ENCODE data around the gene CLDN9. TPM values are rescaled to one million over a fixed set of nuclear protein-coding genes. Genes with fewer than 3 reads are reported as not detected.

CLDN9 gene
- total RNA-seq, 1 donor from 2014 or later, result 2.2 TPM

DNA sequence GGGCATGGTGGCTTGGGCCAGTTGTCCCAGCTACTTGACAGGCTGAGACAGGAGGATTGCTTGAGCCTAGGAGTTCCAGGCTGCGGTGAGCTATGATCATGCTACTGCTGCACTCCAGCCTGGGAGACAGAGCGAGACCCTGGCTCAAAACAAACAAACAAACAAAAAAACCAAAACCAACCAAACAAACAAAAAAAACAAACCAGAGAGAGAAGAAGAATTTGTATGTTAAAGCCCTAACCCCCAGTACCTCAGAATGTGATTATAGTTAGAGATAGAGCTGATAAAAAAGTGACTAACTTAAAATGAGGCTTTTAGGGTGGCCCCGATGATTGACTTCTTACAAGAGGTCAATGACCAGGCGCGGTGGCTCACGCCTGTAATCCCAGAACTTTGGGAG is 32.0 kb downstream of the CLDN9 start:
- Mint-ChIP-seq H3K9me3 (ENCODE audit: low read depth) (no peaks in the 10 kb centered on the region), H3K36me3 (ENCODE audit: insufficient read depth) (no peaks in the 10 kb centered on the region), H3K27ac (no peak overlapping the region), H3K4me3 (ENCODE audit: low read depth) (no peak overlapping the region), H3K27me3 (peaks cover 67% of the 10 kb centered on the region), H3K4me1 (ENCODE audit: low read depth) (peaks cover 2% of the 10 kb centered on the region)
- no peak for DNase-seq (ENCODE audit: low spot score, unreplicated experiment)
- TF ChIP-seq, protein P1, sequence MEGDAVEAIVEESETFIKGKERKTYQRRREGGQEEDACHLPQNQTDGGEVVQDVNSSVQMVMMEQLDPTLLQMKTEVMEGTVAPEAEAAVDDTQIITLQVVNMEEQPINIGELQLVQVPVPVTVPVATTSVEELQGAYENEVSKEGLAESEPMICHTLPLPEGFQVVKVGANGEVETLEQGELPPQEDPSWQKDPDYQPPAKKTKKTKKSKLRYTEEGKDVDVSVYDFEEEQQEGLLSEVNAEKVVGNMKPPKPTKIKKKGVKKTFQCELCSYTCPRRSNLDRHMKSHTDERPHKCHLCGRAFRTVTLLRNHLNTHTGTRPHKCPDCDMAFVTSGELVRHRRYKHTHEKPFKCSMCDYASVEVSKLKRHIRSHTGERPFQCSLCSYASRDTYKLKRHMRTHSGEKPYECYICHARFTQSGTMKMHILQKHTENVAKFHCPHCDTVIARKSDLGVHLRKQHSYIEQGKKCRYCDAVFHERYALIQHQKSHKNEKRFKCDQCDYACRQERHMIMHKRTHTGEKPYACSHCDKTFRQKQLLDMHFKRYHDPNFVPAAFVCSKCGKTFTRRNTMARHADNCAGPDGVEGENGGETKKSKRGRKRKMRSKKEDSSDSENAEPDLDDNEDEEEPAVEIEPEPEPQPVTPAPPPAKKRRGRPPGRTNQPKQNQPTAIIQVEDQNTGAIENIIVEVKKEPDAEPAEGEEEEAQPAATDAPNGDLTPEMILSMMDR (IDR thresholded peaks at IDR 0.05; ENCODE audit: unreplicated experiment), result no peak

GRCh38 chr16:3045758-3046640 is 33.3 kb downstream of the CLDN9 start, which contains the start of gene MMP25:
Gene MMP25, plus strand, starts transcription at chr16:3046561. Its CDS starts 357 bp downstream, at chr16:3046918.
- no peak for DNase-seq (ENCODE audit: low spot score, unreplicated experiment)
- TF ChIP-seq, protein P1 (IDR thresholded peaks at IDR 0.05; ENCODE audit: unreplicated experiment), result no peak
- H3K4me1 Mint-ChIP-seq (ENCODE audit: low read depth), result peaks cover 5% of the 10 kb centered on the region
- H3K4me3 Mint-ChIP-seq (ENCODE audit: low read depth), result peak within 1 kb of the TSS; percentile 62
- H3K36me3 Mint-ChIP-seq (ENCODE audit: insufficient read depth), result no peaks in the 10 kb centered on the region
- H3K27me3 Mint-ChIP-seq, result peaks cover 70% of the 10 kb centered on the region
- no peak within 1 kb of the TSS for H3K27ac Mint-ChIP-seq
- H3K9me3 Mint-ChIP-seq (ENCODE audit: low read depth), result no peaks in the 10 kb centered on the region

- H3K4me3 Mint-ChIP-seq (ENCODE audit: low read depth), result no peak overlapping the region
- H3K9me3 Mint-ChIP-seq (ENCODE audit: low read depth), result no peaks in the 10 kb centered on the region
- no peak overlapping the region for H3K27ac Mint-ChIP-seq
- H3K27me3 Mint-ChIP-seq, result peaks cover 68% of the 10 kb centered on the region
- H3K36me3 Mint-ChIP-seq (ENCODE audit: insufficient read depth), result no peaks in the 10 kb centered on the region
- H3K4me1 Mint-ChIP-seq (ENCODE audit: low read depth), result peaks cover 9% of the 10 kb centered on the region
- TF ChIP-seq, protein P1 (IDR thresholded peaks at IDR 0.05; ENCODE audit: unreplicated experiment), result no peak
- no peak for DNase-seq (ENCODE audit: low spot score, unreplicated experiment)
Measured at GRCh38 chr16:3046641-3047386, 34.1 kb downstream of the CLDN9 start.

DNA sequence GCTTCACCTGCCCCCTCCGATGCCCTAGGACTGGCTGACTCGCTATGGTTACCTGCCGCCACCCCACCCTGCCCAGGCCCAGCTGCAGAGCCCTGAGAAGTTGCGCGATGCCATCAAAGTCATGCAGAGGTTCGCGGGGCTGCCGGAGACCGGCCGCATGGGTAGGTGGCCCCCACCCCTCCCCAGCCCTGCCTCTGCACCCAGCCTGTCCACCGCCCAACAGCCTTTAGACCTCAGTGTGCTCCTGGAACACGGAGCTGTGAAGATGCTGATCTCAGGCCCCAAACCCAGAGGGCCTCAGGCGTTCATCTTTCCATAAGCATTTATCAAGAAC is 34.6 kb downstream of the CLDN9 start:
- no peak for DNase-seq (ENCODE audit: low spot score, unreplicated experiment)
- peaks cover 72% of the 10 kb centered on the region for H3K27me3 Mint-ChIP-seq
- no peak overlapping the region for H3K4me3 Mint-ChIP-seq (ENCODE audit: low read depth)
- H3K36me3 Mint-ChIP-seq (ENCODE audit: insufficient read depth), result peaks cover 2% of the 10 kb centered on the region
- H3K27ac Mint-ChIP-seq, result no peak overlapping the region
- TF ChIP-seq, protein P1 (IDR thresholded peaks at IDR 0.05; ENCODE audit: unreplicated experiment), result no peak
- H3K9me3 Mint-ChIP-seq (ENCODE audit: low read depth), result no peaks in the 10 kb centered on the region
- H3K4me1 Mint-ChIP-seq (ENCODE audit: low read depth), result peaks cover 9% of the 10 kb centered on the region

- no peak overlapping the region for H3K27ac Mint-ChIP-seq
- H3K9me3 Mint-ChIP-seq (ENCODE audit: low read depth), result no peaks in the 10 kb centered on the region
- H3K4me1 Mint-ChIP-seq (ENCODE audit: low read depth), result peaks cover 9% of the 10 kb centered on the region
- peaks cover 11% of the 10 kb centered on the region for H3K36me3 Mint-ChIP-seq (ENCODE audit: insufficient read depth)
- peaks cover 54% of the 10 kb centered on the region for H3K27me3 Mint-ChIP-seq
- TF ChIP-seq, protein P1 (IDR thresholded peaks at IDR 0.05; ENCODE audit: unreplicated experiment), result no peak
- no peak for DNase-seq (ENCODE audit: low spot score, unreplicated experiment)
- no peak overlapping the region for H3K4me3 Mint-ChIP-seq (ENCODE audit: low read depth)
Measured at GRCh38 chr16:3049921-3050481, 37.3 kb downstream of the CLDN9 start.
